Endothelial cell of umbilical vein (primary cell): ENCODE data around the gene TRIP11. TPM values are rescaled to one million over a fixed set of nuclear protein-coding genes. Genes with fewer than 3 reads are reported as not detected.

Experiments used
- BruUV-seq: library from RNA; stranded (reverse); fragments of 400-500 nt; replicated peaks from 2 replicates; lab custom pipeline; 2021; lab: Mats Ljungman, UMichigan
- CTCF ChIA-PET: fragments of 300-600, 350-600 bp; sonication (Branson Sonifier 250); formaldehyde crosslinking; loops from one replicate; lab custom pipeline; 2021; ENCODE audit warnings: antibody characterized with exemption, inconsistent platforms; lab: Charles Lee
- POLR2A ChIA-PET: fragments of 300-600, 350-600 bp; sonication (Branson Sonifier 250); formaldehyde crosslinking; loops from one replicate; lab custom pipeline; 2021; ENCODE audit warnings: antibody characterized with exemption, inconsistent platforms; lab: Charles Lee
- DNase-seq: peaks from one replicate; pipeline ENCODE4 v3.0.0-alpha.2; 2011; ENCODE audit warnings: low read depth, low spot score
- FAIRE-seq: peaks from 2 replicates; lab custom pipeline; 2011; peaks lifted over from hg19 to GRCh38; lab: Jason Lieb, UNC
- H2AFZ ChIP-seq: 2 replicates; pipeline ENCODE4 v1.6.0; 2012; ENCODE audit warnings: low read depth, low read length, control low read depth, inconsistent platforms
- H3K27ac ChIP-seq: 2 replicates; pipeline ENCODE4 v1.5.1; 2011; ENCODE audit warnings: low read depth, mild to moderate bottlenecking, control low read depth, low read length, moderate library complexity; ENCODE audit not compliant: insufficient read depth
- H3K27me3 ChIP-seq, 2 experiments: 2 replicates each; pipeline versions ENCODE4 v1.6.0 to v1.6.1; 2011; ENCODE audit warnings: low read length in 2 of 2, mixed read lengths in 1 of 2; ENCODE audit not compliant: control insufficient read depth in 2 of 2, insufficient read depth in 2 of 2
- H3K36me3 ChIP-seq, 2 experiments: 2 replicates in 1 of 2; 3 replicates in 1 of 2; pipeline ENCODE4 v1.5.1; 2011; ENCODE audit warnings: low read length in 2 of 2, mild to moderate bottlenecking in 1 of 2, moderate library complexity in 1 of 2; ENCODE audit not compliant: control insufficient read depth in 2 of 2, insufficient read depth in 2 of 2; ENCODE audit errors: extremely low read depth in 1 of 2
- H3K4me1 ChIP-seq: 3 replicates; pipeline ENCODE4 v1.5.1; 2011; ENCODE audit warnings: mild to moderate bottlenecking, low read length; ENCODE audit not compliant: control insufficient read depth, insufficient read depth; ENCODE audit errors: extremely low read depth
- H3K4me2 ChIP-seq: 2 replicates; pipeline ENCODE4 v1.6.1; 2011; ENCODE audit warnings: low read length, control low read depth, mixed read lengths; ENCODE audit not compliant: insufficient read depth
- H3K4me3 ChIP-seq, 3 experiments: fragments of 200-600 bp in 1 of 3; sonication (generic), shearing (Covaris generic) in 1 of 3; replicated peaks in 1 of 3; 2 replicates each; pipeline ENCODE4 v1.5.1; 2011 to 2016; ENCODE audit warnings: control low read depth in 3 of 3, low read length in 3 of 3, mild to moderate bottlenecking in 2 of 3, inconsistent platforms in 1 of 3, low read depth in 1 of 3, moderate library complexity in 1 of 3; ENCODE audit not compliant: insufficient read depth in 1 of 3
- H3K79me2 ChIP-seq: 2 replicates; pipeline ENCODE4 v1.6.0; 2012; ENCODE audit warnings: low read length, inconsistent platforms; ENCODE audit not compliant: control insufficient read depth, insufficient read depth
- H3K9ac ChIP-seq: replicated peaks from 2 replicates; pipeline ENCODE3; 2011; ENCODE audit warnings: low read length, control low read depth; ENCODE audit not compliant: insufficient read depth; ENCODE audit errors: extremely low read depth
- H3K9me1 ChIP-seq: replicated peaks from 3 replicates; pipeline ENCODE4 v1.6.0; 2011; ENCODE audit warnings: mild to moderate bottlenecking, low read length; ENCODE audit not compliant: control insufficient read depth, insufficient read depth; ENCODE audit errors: extremely low read depth
- H3K9me3 ChIP-seq: replicated peaks from 2 replicates; pipeline ENCODE4 v1.5.1; 2012; ENCODE audit warnings: low read length, inconsistent platforms; ENCODE audit not compliant: control insufficient read depth, insufficient read depth
- H4K20me1 ChIP-seq: replicated peaks from 2 replicates; pipeline ENCODE3; 2011; ENCODE audit warnings: mild to moderate bottlenecking, low read length; ENCODE audit not compliant: control insufficient read depth, insufficient read depth; ENCODE audit errors: extremely low read depth
- EZH2 ChIP-seq: IDR thresholded peaks from 2 replicates; pipeline ENCODE4 v1.6.1; 2012; ENCODE audit warnings: borderline replicate concordance, low read depth, mild to moderate bottlenecking, moderate library complexity, low read length, inconsistent platforms; ENCODE audit not compliant: severe bottlenecking
- FOS ChIP-seq: IDR thresholded peaks from 2 replicates; pipeline ENCODE4 v1.6.1; 2011; ENCODE audit warnings: mild to moderate bottlenecking, low read length, moderate library complexity, borderline replicate concordance; ENCODE audit not compliant: insufficient read depth
- GATA2 ChIP-seq: IDR thresholded peaks from 2 replicates; pipeline ENCODE4 v1.7.0; 2011; ENCODE audit warnings: low read depth, mild to moderate bottlenecking, moderate library complexity, mixed read lengths, low read length; ENCODE audit not compliant: insufficient read length, insufficient read depth
- JUN ChIP-seq: IDR thresholded peaks from 2 replicates; pipeline ENCODE4 v1.6.1; 2011; ENCODE audit warnings: borderline replicate concordance, low read depth; ENCODE audit not compliant: insufficient read length, insufficient read depth
- MYC ChIP-seq: IDR thresholded peaks from one replicate; pipeline ENCODE4 v1.6.1; 2011; ENCODE audit warnings: mild to moderate bottlenecking, low read depth, low read length
- POLR2A ChIP-seq: IDR thresholded peaks from 2 replicates; pipeline ENCODE4 v1.6.1; 2012; ENCODE audit warnings: low read depth, mild to moderate bottlenecking, control low read depth, low read length
- POLR2AphosphoS5 ChIP-seq: IDR thresholded peaks from 2 replicates; pipeline ENCODE4 v1.6.1; 2012; ENCODE audit warnings: low read depth, mild to moderate bottlenecking, control low read depth, low read length, moderate library complexity; ENCODE audit not compliant: insufficient read depth
- dilution Hi-C: fragments of 300-500 bp; cut with MboI; formaldehyde crosslinking; loops from one replicate; pipeline ENCODE4 v1.15.0; 2019; ENCODE audit warnings: low sequenced_read_pairs; ENCODE audit not compliant: extremely low pct_ligation_motif_present
- intact Hi-C: fragments of 100-400 bp; cut with micrococcal nuclease; formaldehyde crosslinking; loops from one replicate; pipeline ENCODE4 v1.10.0; 2022
- polyA plus RNA-seq, 4 experiments: library from polyadenylated mRNA; depleted of rRNA in 3 of 4; stranded (reverse) in 3 of 4; unstranded in 1 of 4; fragments of >200 nt; gene quantifications; 2 replicates each; pipeline versions ENCODE4 v1.2.1 to v1.2.3, GENCODE V29; 2011 to 2012; ENCODE audit warnings: missing spikeins in 1 of 4
- total RNA-seq: library from RNA; stranded (reverse); gene quantifications from 2 replicates; pipeline ENCODE4 v1.2.3, GENCODE V29; 2021
- TF ChIP-seq, protein P1 (sequence below), 2 donors: IDR thresholded peaks; 1 replicate in 1 of 2; 2 replicates in 1 of 2; pipeline ENCODE4 v1.5.1; 2011; ENCODE audit warnings: low read length in 2 of 2, mild to moderate bottlenecking in 2 of 2, moderate library complexity in 2 of 2, control low read depth in 1 of 2, inconsistent platforms in 1 of 2, low read depth in 1 of 2; ENCODE audit not compliant: insufficient read depth in 1 of 2; ENCODE audit errors: extremely low read depth in 1 of 2
- TF ChIP-seq, protein P2 (sequence below): IDR thresholded peaks from 2 replicates; pipeline ENCODE4 v1.6.1; 2011; ENCODE audit not compliant: insufficient read depth, insufficient read length

TRIP11 gene
- total and polyA plus RNA-seq, 2 donors (not counting 3 experiments of a cell fraction or from before 2014, with no cell fraction given): 7.0 to 58.0 TPM

DNA sequence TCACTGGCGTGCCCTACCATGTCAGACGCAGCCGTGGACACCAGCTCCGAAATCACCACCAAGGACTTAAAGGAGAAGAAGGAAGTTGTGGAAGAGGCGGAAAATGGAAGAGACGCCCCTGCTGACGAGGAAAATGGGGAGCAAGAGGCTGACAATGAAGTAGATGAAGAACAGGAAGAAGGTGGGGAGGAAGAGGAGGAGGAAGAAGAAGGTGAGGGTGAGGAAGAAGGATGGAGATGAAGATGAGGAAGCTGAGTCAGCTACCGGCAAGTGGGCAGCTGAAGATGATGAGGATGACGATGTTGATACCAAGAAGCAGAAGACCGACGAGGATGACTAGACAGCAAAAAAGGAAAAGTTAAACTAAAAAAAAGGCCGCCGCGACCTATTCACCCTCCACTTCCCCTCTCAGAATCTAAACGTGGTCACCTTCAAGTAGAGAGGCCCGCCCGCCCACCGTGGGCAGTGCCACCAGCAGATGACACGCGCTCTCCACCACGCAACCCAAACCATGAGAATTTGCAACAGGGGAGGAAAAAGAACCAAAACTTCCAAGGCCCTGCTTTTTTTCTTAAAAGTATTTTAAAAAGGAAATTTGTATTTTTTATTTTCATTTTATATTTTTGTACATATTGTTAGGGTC, 13.2 kb downstream of the TRIP11 start:
- H3K79me2 ChIP-seq: peaks cover 2% of the 10 kb centered on the region
- FAIRE-seq (no peak), DNase-seq (no peak)
- peaks cover 0 to 2% of the 10 kb centered on the region in 2 experiments for H3K36me3 ChIP-seq
- no peaks in the 10 kb centered on the region for H3K9me3 ChIP-seq
- H3K4me1 ChIP-seq: no peaks in the 10 kb centered on the region
- H4K20me1 ChIP-seq: no peaks in the 10 kb centered on the region
- H3K27ac ChIP-seq: no peak overlapping the region
- no peaks in the 10 kb centered on the region for H3K9me1 ChIP-seq
- no peak overlapping the region for H2AFZ ChIP-seq
- H3K27me3 ChIP-seq: no peaks in the 10 kb centered on the region
- no TSS peak for BruUV-seq
- H3K4me2 ChIP-seq: no peak overlapping the region
- TF ChIP-seq, protein P1, sequence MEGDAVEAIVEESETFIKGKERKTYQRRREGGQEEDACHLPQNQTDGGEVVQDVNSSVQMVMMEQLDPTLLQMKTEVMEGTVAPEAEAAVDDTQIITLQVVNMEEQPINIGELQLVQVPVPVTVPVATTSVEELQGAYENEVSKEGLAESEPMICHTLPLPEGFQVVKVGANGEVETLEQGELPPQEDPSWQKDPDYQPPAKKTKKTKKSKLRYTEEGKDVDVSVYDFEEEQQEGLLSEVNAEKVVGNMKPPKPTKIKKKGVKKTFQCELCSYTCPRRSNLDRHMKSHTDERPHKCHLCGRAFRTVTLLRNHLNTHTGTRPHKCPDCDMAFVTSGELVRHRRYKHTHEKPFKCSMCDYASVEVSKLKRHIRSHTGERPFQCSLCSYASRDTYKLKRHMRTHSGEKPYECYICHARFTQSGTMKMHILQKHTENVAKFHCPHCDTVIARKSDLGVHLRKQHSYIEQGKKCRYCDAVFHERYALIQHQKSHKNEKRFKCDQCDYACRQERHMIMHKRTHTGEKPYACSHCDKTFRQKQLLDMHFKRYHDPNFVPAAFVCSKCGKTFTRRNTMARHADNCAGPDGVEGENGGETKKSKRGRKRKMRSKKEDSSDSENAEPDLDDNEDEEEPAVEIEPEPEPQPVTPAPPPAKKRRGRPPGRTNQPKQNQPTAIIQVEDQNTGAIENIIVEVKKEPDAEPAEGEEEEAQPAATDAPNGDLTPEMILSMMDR (IDR thresholded peaks at IDR 0.05; ENCODE audit: extremely low read depth in 1 of 2, insufficient read depth in 1 of 2, low read depth in 1 of 2, low read length in 2 of 2): no peak
- no peak for TF ChIP-seq FOS
- no peak for TF ChIP-seq JUN
- TF ChIP-seq POLR2AphosphoS5: no peak
- no peak for TF ChIP-seq POLR2A
- TF ChIP-seq GATA2: no peak
- no peak for TF ChIP-seq EZH2
- TF ChIP-seq MYC: no peak
- TF ChIP-seq, protein P2, sequence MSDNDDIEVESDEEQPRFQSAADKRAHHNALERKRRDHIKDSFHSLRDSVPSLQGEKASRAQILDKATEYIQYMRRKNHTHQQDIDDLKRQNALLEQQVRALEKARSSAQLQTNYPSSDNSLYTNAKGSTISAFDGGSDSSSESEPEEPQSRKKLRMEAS: no peak
- no peak overlapping the region for H3K4me3 ChIP-seq
- no peak overlapping the region for H3K9ac ChIP-seq
- dilution Hi-C loops: no loop called here
- intact Hi-C loops: no loop called here
- POLR2A ChIA-PET: no interaction called here
- CTCF ChIA-PET: no interaction called here
